GM03348 (cell line): Measurements from ENCODE around the gene UBE2J2.
"Not testable (repeated sequence)": the region's sequence is repeated elsewhere in the genome, so short reads cannot be mapped to it uniquely, and the experiment has no call there.

Source experiments
- DNase-seq: peaks from one replicate; pipeline ENCODE4 v3.0.0; 2012; ENCODE audit warnings: low spot score

UBE2J2 gene

DNA sequence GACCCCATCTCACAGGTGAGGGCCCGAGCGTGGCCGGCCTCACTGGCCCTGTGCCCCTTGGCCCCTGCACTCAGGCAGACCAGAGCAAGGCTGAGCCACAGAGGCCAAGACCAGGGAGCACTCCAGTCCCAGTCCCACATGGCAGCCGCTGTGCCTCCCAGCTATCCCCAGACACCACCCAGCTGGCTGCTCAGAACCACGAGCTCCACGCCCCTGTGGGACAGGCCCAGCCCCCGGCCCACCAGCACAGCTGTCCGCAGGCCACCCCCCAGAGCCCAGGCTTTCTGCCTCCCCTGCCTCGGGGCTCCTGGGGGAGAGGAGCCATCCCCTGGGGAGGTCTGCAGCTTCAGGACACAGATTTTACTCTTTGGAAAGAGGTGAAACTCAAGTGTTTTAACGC lies 18.0 kb downstream of the UBE2J2 start:
- DNase-seq: no peak

DNA sequence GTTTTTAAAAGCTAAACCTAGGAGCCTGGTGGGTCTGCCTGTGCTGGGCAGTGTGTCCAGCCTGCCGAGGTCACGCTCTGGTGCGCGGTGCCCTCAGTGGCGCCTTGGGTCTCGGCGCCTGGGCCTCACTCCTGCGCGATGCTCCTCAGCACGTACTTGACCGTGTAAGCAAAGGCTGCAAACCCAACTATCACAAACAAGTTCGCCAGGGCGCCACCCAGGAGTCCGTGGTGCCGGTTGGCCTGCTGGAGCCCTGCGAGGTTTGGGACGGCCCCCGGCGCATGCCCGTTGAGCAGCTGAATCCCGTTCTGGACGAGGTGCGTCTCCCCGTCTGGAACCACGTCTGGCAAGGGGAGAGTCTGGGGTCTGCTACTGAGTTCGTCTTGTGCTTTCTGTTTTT lies 18.6 kb downstream of the UBE2J2 start:
- no peak for DNase-seq

GRCh38 chr1:1254667-1254998 lies 19.0 kb downstream of the UBE2J2 start:
- DNase-seq: no peak

DNA sequence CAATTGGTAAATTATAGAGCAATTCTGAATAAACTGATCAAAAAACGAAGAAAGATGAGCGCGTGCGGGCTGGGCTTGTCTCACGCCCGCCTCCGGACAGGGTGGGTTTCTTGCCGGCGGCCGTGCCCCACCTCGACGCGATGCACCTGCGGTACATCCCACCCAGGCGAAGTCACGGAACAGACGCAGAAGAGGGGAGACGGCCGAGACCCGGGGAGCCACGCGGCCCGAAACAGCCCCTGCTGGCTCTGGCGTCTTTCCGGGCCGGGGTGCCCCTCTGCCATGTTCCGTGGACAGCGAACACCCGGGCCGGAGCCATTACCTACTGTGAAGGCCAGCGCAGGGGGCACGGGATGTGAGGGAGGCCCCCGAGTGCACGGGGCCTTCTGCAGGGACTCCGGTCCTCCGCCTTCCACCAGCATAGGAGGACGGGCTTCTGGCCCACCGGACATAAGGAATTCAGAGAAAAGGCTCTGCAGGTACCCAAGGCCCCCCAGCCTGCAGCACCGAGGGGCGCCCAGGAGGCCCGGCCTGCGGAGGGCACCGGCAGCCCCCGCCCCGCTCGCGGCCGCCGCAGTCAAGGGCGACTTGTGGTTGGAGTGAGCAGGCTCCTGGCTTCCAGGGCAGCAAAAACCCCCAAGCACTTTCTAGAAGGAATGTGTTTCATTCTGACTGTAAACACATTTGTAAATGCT lies 19.5 kb downstream of the UBE2J2 start:
- DNase-seq: no peak

GRCh38 chr1:1253314-1253713 lies 20.3 kb downstream of the UBE2J2 start:
- DNase-seq: no peak

DNA sequence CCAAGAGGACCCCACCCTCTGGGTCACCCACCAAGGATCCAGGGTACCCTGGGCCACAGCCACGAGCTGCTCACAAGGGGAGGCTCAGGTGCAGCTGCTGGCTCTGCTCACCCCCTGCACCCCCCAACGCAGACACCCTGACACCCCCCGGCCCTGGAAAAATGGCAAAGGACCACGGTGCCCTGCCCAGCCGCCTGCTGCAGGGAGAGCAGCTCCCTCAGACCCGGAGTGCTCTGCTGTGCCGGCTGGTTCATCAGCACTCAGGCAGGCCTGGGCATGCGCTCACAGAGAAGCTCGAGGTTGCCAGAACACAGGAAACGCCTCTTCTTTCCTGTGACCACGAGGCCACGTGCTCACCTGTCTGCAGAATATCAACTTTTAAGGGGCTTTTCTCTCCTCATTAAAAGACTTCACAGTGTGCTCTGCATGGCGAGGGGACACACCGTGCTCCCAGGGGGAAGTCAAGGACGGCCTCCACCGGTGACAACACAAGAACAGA lies 22.8 kb downstream of the UBE2J2 start:
- DNase-seq: no peak

GRCh38 chr1:1248009-1248913 lies 25.4 kb downstream of the UBE2J2 start:
- not testable (repeated sequence) for DNase-seq

DNA sequence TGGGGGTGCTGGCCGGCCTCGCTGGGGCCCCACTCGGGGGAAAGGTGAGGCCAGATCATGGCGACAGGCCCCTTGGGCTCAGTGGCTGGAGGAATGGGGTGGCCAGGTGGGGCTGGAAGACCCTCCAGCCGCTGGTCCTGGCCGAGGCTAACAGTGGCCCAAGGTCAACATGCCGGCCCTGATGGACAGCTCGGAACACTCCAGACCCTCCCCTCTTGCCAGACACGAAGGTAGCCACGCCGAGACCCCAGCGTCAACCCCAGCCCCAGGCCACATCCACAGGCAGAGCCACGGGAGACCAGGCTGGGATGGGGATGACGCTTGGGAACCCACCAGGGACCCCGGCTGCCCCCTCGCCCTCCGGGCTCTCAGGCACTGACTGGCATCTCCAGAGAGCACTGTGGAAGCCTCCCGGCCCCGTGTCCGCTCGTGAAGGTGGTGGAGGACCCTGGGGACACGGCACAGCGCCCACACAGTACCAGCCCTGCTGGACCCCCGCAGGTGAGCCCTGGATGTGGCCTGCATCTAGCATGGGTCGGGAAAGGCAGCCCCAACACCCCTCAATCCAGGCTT lies 26.2 kb downstream of the UBE2J2 start:
- no peak for DNase-seq

DNA sequence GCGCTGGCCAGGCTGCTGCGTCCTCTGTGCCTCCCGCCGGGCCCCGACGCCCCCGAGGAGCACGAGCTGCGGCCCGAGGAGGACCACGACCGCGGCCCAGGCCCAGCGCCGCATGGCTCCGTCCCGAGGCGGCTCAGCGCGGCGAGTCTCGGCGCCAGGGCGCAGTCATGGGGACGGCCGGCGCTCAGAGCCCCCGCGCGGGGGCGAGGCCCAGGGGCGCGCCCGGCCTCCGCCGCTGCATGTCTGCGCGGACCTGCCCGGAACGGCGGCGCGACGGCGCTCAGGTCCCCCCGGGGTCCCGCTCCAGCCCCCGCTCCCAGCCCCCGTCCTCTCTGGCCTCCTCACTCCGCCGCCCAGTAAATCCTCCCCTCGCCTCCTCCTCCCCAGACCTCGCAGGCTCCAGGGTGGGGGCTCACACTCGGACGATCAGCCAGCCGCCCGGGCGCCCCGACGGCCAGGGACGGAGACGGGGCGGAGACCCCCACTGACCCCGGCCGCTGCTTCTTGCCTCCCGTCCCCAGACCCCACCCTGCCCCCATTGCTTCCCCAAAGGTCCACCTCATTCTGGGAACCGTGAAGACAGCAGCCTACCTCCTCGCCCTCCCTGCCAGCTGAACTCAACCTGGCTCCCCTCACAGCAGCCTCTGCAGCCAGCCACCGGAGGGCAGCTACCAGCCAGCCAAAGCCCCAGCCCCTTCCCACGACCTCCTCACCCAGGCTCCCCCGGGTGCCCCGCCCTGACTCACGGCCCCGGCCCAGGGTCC lies 26.9 kb downstream of the UBE2J2 start, which contains the start of gene C1QTNF12:
Gene C1QTNF12, minus strand, starts transcription at position 146 of the 764 bp plus-strand sequence. Its CDS starts 32 bp downstream, at position 114.
- no peak for DNase-seq

GRCh38 chr1:1245817-1246576 lies 27.7 kb downstream of the UBE2J2 start:
- no peak for DNase-seq

GRCh38 chr1:1245178-1245816 lies 28.4 kb downstream of the UBE2J2 start:
- DNase-seq: no peak

DNA sequence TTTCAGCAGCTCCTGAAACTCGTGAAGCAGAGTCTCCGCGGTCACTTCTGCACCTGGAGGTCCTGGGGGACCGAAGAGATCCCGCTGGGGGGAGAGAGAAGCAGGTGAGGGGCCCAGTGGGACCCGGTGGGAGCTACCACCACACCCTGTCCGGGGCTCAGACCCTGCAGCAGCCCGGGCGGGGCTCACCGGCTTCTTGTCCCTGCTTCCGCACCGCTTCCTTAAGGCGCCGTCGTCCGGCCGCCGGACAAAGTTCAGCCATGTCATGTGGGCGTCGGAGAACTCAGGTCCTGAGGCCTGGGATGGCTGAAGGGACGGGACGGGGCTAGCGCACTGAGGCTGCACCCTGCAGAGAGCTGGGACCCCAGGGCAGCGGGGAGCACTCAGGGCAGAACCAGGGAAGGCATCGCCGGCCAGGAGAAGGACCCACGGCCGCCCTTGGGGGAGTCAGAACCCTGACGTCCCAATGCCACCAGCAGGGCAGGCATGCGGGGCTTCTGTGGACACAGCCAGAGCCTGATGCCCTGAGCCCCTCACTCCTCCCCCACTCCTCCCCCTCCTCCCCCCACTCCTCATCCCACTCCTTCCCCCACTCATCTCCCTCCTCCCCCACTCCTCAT lies 29.4 kb downstream of the UBE2J2 start:
- DNase-seq: no peak

GRCh38 chr1:1243807-1244191 lies 29.9 kb downstream of the UBE2J2 start:
- DNase-seq: no peak

DNA sequence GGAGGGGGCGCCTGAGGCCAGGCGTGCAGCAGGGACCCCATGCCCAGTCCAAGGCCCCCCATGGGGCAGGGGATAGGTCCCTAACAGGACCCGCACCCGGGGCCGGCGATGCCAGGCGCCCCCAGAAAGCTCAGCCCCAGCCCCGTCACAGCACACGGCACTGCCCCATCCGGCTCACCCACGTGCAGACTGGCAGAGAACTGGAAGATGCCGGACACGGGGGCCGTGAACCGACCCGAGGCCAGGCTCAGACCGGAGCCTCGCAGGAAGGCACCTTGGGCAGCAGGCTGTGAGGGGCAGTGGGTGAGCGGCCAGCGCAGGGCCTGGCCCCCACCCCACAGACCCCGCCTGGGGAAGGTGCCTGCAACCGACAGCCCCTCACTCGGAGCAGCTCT lies 30.4 kb downstream of the UBE2J2 start:
- DNase-seq: no peak

DNA sequence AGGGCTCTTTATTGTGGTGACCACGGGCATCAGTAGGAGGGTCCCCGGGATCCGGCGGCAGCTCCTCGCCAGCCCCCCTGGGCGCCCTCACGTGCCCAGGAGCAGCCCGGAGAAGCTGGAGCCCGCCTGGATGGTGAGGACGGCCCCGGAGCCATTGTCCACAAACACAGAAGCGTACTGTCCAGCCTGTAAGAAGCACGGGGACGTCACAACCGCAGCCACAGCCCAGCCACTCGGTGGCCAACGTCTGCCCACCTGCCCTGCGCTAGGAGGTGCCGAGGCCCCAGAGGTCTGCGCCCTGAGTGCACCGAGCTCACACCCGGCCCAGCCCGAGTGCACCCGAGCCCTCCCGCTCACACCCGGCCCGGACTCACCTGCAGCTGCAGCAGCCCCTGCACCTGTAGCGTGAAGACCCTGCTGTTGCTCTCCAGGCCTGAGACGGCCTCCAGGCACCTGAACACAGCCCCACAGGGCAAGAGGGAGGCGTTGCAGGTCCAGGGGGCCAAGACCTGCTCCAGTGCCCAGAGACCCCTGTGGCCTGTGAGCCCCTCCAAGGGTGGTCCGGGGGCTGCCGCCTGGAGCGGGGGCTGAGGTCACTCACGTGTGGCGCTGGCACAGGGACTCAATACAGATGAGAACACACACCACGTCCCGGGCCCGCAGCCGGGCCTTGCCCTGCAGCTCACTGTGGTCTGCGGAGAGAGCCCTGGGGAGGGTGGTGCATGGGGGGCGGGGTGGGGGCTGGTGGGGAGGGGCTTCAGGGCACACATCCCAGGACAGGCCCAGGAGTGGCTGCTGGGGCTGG lies 31.0 kb downstream of the UBE2J2 start:
- no peak for DNase-seq

DNA sequence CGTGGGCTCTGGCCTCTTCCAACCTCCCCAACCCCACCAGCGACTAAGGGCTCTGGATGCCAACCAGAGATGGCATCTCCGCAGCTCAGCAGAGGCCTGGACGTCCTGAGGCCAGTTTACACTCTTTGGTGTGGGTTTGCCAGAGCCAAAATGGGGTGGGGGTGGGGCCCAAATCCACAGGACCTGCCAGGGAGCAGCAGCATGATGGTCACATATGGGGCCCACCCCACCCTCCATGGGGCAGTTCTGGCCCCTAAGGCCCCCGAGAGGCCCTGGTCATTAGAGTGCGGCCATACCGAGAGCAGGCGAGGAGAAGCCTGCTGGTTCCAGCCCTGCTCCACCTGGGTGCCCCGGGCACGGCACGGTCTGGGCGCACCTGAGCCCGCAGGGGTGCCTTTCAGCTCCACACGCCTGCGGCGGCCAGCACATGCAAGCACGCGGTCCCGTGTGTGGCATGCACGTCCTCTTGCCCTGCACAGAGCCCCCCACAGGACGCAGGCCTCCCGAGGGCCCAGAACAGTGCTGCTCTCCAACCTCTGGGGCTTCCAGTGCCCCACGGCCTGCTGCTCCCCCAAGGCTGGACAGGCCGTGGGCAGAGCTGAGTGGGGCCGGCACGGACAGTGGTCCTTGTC lies 31.9 kb downstream of the UBE2J2 start:
- no peak for DNase-seq

DNA sequence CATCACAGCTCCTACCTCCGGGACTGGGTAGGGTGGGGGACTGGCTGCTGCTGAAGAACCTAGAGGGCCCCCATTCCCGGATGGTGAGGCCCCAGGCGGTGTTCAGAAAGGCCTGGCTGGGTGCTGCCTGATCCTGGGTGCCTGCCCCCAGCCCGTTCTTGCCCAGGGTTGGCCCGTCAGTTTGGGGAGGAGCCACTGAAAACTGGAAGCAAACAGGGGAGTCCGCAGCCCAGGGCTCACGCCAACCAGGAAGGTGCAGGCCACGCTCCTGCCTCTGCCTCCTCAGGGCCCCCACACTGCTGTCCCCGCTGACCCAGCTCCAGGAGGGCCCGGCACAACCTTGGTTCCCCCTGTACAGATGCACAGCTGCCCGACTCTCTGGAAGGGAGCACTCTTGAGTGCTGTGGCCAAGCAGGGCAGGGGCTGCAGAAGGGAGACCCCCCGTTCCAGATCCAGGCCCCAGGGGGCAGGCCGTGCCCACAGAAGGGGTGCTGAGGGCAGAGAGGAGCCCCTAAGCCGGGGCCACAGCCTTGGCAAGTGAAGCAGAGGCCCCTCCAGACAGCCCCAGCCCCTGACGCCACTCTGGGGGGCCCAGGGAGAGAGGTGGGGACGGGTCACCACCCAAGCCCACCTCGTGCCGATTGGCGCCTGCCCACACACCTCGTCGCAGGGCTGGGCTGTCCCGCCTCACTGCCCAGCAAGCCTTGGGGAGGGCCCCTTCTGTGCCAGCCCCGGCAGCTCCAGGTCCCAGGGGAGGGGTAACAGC lies 32.6 kb downstream of the UBE2J2 start:
- peak; percentile 63 for DNase-seq

GRCh38 chr1:1240348-1240732 lies 33.3 kb downstream of the UBE2J2 start:
- DNase-seq: no peak
